ENCODE data around the gene GRPEL2.

Gene GRPEL2, protein sequence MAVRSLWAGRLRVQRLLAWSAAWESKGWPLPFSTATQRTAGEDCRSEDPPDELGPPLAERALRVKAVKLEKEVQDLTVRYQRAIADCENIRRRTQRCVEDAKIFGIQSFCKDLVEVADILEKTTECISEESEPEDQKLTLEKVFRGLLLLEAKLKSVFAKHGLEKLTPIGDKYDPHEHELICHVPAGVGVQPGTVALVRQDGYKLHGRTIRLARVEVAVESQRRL

DNA sequence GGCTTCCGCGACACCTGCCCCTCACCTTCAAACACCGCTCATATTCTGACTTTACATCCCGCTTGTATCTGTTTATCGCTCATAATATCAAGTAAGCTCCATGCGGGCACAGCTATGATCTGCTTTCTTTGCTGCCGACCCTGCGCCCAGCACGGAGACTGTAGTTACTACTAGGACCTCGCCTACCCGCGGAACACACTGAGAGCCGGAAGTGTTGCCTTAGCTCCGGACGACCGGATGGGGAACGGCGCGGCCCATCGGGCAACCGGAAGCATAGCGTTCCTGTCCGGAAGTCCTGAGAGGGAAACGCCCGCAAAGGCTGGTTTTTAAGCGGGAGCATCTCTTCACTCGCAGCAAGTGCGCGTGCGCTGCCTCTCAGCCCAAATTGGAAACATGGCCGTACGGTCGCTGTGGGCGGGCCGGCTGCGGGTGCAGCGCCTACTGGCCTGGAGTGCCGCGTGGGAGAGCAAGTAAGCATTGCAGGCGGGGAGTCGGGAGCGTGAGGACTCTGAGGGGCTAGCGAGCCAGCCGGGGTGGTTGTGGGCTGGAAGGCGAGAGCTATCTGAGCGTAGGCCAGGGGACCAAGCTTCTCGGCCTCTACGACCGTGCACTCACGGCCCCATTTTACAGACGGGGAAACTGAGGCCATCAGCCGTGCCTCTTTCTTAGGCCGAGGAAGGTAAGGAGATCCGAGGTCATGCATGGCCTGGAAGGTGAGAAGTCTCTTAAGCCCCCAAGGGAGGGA is at the start of gene GRPEL2:
Gene GRPEL2, plus strand, starts transcription at position 353 of the 745 bp plus-strand sequence. Its CDS starts 41 bp downstream, at position 394.
- peak; percentile 93 for DNase-seq (ENCODE audit: low read depth, low spot score)

DNA sequence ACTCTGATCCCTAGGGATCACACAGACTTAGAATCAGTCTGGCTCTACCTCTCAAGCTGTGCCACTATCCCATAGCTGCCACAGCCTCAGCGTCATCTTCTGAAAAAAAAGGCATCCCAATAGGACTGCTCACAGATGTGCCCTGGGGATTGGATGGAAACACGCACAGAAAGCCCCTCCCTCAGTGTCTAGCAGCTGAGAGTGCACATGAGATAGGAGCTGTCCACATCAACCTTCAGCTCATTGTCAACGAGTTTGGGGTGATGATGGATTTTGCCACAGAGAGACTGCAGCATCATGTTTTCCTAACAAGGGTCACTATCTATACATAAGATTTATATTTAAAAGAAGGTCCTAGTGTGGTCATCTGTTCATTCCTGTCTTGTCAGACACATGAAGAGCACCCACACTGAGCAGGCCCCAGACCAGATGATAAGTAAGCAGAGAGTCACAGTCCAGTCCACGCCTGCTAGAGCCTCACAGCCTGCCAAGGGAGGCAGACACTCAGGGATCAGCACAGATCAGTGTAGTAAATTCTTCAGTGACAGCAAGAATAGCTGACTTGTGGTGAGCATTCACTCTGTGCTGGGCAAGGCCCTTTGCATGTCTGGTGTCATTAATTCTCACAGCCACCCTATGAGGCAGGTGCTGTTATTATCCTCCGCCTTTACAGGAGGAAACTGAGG is 47.8 kb upstream of the GRPEL2 start:
- DNase-seq (ENCODE audit: low read depth, low spot score): no peak

DNA sequence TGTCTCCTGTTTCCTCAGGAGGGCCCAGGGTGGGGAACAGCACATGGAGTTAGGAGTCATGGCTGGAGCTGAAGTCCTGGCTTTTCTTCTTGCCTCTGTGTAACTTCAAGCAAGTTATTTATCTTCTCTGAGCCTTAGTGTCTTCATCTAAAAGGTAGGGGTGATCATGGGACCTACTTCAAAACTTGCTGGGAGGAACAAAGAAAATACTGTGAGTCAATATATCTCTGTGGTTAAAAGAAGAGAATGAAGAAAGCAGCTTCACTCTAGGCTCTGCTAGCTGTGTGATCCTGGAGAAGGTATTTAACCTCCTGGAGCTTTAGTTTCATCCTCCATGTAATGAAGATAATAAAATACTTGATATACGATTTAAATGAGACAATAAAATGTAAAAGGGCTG is 47.1 kb upstream of the GRPEL2 start:
- no peak for DNase-seq (ENCODE audit: low read depth, low spot score)

DNA sequence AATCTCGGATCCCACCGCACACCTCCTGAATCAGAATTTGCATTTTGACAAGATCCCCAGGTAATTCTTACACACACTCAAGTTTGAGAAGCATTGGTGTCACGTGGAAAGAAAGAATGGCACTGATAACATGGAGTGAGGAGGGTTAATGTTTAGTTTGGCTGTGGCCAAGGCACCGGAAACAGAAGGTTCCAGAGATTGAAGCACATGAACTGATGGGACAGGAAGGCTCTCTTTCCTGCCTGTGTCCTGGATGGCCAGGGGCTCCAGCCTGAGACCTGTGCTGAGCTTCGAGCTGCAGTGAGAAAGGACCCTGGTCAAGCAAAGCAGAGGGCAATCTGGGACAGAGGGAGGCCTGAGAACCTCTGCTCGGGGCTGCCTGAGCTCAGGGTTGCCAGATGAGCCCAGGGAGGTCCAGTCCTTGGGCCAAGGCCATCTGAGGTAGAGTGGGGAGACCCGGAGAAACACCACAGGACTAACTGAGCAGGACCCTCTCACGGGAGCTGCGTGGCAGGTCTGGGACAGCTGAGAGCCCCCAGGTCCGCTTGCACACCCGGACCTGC is 46.4 kb upstream of the GRPEL2 start:
- no peak for DNase-seq (ENCODE audit: low read depth, low spot score)

DNA sequence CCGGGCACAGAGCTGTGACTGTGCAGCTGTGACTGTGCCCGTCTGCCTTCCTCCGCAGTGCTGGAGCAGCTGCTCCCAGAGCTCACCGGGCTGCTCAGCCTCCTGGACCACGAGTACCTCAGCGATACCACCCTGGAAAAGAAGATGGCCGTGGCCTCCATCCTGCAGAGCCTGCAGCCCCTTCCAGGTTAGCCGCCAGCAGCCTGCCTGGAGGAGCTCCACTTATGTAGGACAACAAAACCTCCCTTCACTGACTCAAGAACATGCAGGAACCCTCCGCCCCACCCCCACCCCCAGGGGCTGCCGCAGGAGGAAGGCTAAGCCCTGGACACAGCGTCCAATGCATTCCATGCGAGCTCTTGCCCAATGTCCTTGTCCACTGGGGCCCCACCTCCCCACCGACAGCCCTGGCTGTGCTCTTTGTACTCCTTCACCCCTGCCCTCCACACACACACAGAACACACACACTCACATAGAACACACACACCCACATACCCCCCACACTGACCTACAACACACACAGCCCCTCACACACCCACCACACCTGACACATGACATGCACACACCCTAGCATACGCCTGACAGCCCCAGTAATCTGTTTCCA is 45.7 kb upstream of the GRPEL2 start:
- DNase-seq (ENCODE audit: low read depth, low spot score): no peak

DNA sequence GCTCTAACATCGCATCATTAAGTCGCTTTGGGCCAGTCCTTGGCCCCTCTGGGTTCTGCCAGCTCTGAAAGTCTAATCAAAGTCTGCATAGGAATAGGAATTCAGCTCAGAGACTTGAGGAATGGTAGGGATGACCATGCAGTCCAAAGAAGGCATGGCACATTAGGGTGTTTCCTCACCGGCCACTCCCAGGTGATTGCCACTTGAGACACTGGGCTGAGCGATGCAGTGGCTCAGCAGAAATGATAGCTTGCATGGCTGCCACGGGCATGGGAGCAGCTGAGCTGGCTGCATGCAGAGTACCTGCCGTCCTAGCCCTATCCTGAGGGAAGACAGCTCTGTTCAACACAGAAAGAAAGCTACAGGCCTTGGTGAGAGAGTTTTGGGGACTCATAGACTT is 44.9 kb upstream of the GRPEL2 start:
- DNase-seq (ENCODE audit: low read depth, low spot score): no peak

DNA sequence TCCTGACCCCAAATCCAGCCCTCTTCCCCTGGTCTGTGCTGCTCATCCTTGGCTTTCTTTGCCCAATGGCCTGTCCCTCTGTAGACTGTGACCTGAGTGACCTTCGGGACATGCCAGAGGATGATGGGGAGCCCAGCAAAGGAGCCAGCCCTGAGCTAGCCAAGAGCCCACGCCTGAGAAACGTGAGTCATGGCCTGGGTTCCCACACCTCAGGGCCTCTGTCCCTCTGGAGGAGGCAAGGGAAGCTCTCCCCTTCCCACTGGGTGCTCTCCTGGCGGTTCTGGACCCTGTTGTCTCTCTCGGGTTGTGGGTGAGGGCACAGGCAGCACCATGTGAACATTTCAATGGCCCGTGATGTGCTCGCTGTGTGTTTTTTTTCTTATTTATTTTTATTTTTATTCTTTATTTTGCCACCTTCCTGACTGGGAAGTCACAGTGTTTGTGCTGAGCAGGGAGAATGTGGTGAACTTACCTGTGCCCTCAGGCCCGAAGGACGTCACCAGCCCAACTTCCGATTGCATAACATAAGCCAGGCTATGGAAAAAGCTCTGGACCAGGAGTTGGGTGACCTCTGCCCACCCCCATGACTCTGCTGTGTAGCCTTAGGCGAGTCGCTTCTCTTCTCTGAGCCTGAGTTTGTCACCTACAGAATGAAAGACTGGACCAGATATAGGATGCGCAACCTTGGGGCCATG is 44.1 kb upstream of the GRPEL2 start:
- no peak for DNase-seq (ENCODE audit: low read depth, low spot score)

DNA sequence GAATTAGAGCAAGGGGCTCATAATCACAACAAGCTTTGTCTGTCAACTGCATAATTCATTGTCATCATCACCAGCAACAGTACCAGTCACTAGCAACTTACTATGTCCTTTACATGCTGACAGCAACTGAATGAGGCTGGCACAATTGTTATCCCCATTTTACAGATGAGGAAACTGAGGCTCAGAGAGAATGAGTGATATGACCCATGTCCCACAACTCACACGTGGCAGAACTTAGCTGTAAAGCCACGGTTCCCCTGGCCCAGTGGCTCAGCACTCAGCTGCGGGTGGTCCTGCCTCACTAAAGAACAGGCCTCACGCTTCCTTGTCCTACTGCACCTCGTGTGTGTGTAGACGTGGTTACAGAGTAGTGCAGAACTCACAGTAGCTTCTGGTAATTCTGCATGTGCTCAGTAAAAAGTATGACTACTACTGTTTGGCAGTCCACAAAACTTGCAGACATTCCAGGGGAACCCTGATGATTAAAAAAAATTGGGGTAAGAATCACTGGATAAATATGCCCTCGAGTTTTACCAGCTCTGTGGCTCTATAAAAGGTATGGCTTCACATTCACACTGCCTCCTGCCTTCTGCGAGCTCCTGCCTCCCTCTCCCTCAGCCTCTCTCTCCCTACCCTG is 43.4 kb upstream of the GRPEL2 start:
- no peak for DNase-seq (ENCODE audit: low read depth, low spot score)

DNA sequence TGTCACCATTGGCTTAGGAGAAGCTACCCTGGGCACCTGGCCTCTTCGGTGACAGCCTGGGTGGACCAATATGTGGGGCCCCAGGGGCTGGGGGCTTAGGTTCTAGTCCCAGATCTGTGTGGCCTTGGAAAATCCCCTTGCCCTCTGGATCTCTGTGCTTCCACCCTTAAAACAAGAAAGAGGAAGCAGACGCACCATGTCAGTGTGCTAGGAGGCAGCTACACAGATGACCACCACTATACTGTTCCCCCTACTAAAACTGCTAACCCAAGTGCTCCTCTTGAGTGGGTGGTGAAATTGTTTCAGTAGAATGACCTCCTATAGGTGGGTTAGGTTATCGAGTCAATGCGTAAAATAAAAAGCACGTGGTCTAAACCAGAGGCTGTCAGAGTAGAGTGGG is 42.7 kb upstream of the GRPEL2 start:
- DNase-seq (ENCODE audit: low read depth, low spot score): no peak

DNA sequence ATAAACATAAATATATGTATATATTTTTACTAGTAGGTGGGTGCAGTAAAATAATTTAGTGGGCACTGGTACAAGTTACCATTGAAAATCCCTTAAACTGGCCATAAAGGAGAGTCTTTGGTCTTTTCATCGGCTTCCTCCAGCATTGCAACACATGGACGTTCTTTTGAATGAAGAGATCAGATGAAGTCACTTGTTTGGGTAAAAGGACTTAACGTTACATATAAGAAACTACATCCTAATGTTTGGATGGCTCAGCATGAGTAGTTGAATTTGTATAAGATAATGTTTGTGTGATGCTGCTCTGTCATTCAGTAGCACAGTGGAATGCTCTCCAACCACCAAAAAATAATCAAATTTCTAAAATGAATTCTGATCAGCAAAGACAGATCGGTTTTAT is 42.1 kb upstream of the GRPEL2 start:
- no peak for DNase-seq (ENCODE audit: low read depth, low spot score)

DNA sequence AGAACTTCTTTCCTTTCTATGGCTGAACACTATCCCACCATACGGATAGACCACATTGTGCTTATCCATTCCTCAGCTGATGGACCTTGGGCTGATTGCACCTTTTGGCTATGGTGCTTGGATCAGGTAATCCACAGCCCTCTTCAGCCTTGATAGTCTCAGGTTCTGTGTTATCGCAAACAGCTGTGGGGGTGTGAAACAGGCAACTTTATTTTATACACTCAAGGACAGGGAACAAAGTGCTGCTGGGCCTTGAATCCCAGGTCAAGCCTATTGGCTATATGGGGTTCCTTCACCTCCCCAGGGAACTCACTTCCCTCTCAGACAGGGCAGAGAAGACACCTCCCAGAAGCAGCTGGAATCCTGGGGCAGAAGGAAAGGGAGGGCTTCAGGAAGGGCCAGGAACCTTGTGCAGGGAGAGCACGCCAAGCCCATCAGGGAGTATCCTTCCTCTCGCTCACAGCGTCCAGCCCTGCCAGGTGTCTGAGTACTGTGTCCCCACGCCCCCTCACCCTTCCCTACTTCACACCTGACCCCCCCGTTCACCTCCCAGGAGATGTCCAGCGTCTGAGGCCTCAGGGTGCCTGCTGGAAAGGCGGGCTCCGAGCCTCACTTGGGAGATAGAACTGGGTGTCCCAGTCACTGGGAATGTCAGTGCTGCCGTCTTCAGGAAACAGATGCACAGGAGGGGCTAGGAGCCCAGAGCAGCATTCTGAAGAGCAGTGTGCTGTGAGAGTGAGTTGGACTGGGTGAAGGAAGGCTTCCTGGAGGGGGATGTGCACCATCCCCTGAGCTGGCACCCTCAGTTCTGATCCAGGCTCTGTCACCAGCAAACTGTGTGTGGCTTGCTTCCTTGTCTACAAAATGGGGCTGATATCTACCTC is 40.9 kb upstream of the GRPEL2 start:
- DNase-seq (ENCODE audit: low read depth, low spot score): no peak

DNA sequence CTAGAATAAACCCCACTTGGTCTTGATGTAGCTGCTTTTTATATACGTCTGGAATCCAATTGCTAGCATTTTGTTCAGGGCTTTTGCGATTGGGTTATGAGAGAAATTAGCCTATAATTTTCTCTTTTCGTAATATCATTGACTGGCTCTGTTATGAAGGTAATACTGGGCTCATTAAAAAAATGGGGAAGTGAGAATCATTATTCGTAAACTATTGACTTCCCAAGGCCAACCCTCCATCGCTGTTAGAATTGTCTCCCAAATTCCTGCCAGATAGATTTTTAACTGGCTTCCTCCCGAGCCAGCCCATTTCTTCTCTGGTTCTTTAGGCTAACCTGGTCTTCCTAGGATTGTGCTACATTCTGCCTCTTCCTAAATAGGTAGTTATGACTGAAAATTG is 35.9 kb upstream of the GRPEL2 start:
- DNase-seq (ENCODE audit: low read depth, low spot score): no peak

DNA sequence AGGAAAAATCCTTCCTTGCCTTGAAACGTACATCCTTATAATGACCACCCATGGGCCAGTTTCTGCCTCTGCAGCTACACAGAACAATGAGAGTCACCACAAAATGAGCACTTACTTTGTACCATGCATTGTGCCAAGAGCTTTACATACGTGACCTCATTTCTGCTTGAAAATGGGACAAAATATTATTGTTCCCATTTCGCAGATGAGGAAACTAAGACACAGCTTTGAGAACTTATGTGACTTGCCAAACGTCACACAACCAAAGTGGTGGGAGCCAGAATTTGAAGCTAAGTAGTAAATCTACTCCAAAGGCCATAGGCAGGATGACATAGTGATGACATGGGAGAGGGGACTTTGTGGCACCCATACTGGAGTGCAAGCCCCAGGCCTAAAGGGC is 34.8 kb upstream of the GRPEL2 start:
- DNase-seq (ENCODE audit: low read depth, low spot score): no peak

DNA sequence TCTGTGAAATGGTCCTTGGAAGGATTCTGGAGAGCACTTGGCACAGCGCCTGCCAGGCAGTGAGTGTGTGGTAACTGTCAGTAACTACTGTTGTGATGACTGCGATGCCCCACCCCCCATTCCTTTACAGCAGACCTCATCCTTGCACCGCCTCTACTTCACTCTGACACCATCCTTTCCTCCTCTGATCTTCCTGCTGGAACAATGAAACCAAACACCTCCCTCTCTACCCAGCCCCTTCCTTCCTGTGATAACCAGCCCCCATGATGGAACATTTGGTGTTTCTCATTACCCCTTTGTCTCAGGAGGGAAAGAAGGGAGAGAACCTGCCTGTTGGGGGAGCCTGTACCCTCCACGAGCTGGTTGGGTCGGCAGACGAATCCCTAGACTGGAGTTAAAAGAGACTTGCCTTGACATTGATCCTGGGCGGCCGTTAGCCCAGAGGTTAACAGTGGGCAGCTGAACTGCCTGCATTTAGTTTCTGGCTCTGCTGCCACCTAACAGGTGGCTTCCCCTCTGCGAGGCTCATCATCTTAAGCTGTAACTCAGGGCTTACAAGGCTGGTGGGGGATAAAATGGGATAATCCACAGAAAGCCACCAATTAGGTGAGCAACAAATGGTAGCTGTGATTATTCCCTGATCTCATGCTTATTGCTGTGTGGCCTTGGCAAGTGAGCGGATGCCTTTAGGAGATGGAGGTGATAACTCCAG is 34.2 kb upstream of the GRPEL2 start:
- peak; percentile 33 for DNase-seq (ENCODE audit: low read depth, low spot score)

DNA sequence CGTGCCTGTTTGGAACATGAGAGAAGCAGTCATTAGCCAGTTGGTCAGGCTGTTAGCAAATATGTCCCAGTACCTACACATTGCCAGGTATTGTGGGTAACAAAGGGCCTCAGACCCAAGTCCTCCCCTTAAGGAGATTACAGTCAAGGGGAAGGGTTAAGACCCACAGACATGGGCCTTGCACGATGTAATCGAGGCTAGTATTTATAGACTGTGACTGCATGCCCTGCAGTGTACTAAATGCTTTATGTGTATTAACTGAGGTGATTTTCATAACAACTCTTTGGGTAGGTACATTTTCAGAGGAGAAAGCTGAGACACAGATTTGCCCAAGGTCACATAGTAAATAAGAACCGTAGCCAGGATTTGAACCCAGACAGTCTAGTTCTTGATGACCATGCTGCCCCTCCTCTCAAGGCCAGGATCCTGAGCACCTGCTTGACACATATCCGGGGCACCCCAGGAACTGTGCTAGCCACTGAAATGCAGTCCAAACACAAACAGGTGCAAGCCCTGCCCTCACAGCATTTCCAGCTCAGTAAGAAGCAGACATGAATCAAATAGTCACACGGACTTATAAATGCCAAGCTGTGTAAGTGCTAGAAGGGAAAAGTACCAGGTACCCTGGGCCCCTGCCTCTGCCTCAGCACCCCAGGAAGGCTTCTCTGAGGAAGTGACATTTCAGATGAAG is 32.0 kb upstream of the GRPEL2 start:
- DNase-seq (ENCODE audit: low read depth, low spot score): no peak

DNA sequence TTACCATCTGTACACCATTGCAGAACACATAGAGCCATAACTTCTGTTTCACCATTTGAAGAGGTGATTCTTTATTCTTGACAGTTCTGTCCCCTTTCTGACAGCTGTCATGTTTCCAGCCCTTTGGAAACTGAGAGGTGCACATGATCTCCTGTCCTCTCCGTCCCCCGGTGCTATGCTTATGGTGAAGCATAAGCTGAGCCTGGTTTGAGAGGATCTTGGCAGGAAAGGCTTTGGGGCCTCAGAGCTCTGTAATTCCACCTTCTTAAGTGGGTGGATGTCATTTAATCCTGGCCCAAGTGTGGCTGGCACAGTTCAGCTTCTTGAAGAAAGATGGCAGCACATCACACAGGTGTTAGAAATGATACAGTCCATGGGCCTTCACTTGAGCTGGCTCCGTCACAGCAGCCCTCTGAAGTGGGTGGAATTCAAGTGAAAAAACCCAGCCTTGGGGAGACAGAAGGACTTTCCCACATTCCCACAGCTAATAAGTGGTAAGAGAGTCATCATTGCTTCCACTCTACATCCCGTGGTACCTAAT is 30.7 kb upstream of the GRPEL2 start:
- DNase-seq (ENCODE audit: low read depth, low spot score): no peak

DNA sequence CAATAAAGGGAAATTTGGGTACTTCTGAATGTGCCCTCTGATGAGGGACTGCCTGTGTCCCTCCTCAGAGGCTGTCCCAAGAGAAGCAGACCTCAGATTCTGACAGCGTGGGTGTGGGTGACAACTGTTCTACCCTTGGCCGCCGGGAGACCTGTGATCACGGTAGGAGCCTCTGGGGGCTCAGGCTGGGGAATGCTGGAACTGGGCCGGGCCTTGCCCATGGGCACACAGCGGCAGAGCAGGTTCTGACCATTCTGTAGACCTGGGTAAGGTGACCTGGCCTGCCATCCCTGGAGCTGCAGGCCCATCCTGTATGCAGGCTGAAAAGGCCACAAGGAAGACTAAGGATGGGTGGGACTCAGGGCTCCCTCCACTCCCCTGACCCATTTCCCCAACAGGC is 29.5 kb upstream of the GRPEL2 start:
- DNase-seq (ENCODE audit: low read depth, low spot score): no peak

DNA sequence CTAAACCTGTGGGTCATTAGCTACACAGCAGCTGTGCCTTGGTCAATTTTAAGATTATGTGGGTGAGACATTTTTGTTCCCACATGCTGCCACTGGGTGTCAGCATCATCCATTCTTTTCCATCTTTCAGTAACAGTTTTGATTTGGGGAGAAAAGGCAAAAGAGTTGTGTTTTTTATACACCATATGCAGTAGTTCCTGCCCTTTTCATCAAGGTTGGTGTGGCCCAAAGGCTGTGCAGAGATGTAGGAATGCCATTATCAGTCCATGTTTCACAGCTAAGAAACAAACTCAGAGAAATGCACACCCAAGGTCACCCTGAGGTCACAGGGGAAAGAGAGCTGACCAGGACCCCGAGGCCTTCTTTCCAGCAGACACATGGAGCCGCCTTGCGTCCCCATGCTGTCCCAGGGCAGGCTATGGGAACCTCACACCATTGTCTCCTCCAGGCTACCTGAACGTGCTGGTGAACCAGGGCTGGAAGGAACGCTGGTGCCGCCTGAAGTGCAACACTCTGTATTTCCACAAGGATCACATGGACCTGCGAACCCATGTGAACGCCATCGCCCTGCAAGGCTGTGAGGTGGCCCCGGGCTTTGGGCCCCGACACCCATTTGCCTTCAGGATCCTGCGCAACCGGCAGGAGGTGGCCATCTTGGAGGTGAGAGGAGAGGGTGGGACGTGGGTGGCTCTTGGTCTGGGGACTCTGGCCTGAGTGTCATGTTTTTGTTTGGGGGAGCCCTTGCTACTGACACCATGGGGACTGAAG is 27.8 kb upstream of the GRPEL2 start:
- peak; percentile 15 for DNase-seq (ENCODE audit: low read depth, low spot score)
